NCI-H2196 (cell line): ENCODE measurements around the gene MGRN1.

Experiments used
- DNase-seq: peaks from one replicate; lab custom pipeline; 2025; ENCODE audit not compliant: unreplicated experiment; lab: John Stamatoyannopoulos, UW

Gene MGRN1

GRCh38 chr16:4624015-4624826 is at the start of gene MGRN1:
Gene MGRN1, plus strand, starts transcription at chr16:4624826. Its CDS starts 135 bp downstream, at chr16:4624961.
- DNase-seq: peak; percentile 97

GRCh38 chr16:4574919-4575705 is 49.5 kb upstream of the MGRN1 start:
- DNase-seq: peak; percentile 73

GRCh38 chr16:4576008-4576407 is 48.6 kb upstream of the MGRN1 start:
- DNase-seq: no peak

GRCh38 chr16:4578961-4579530 is 45.6 kb upstream of the MGRN1 start:
- DNase-seq: peak; percentile 80

GRCh38 chr16:4580250-4580649 is 44.4 kb upstream of the MGRN1 start:
- DNase-seq: no peak

GRCh38 chr16:4583906-4584305 is 40.7 kb upstream of the MGRN1 start:
- DNase-seq: no peak

GRCh38 chr16:4586291-4586690 is 38.3 kb upstream of the MGRN1 start:
- no peak for DNase-seq

GRCh38 chr16:4588386-4588785 is 36.2 kb upstream of the MGRN1 start:
- no peak for DNase-seq

- DNase-seq: no peak
Measured at GRCh38 chr16:4588961-4589360, 35.7 kb upstream of the MGRN1 start.

- no peak for DNase-seq
Measured at GRCh38 chr16:4591191-4591590, 33.4 kb upstream of the MGRN1 start.

GRCh38 chr16:4591706-4592470 is 32.7 kb upstream of the MGRN1 start:
- no peak for DNase-seq

- no peak for DNase-seq
Measured at GRCh38 chr16:4593086-4593485, 31.5 kb upstream of the MGRN1 start.

- no peak for DNase-seq
Measured at GRCh38 chr16:4594433-4595410, 29.9 kb upstream of the MGRN1 start.

- DNase-seq: no peak
Measured at GRCh38 chr16:4597174-4597573, 27.5 kb upstream of the MGRN1 start.

- DNase-seq: no peak
Measured at GRCh38 chr16:4599037-4599436, 25.6 kb upstream of the MGRN1 start.

- DNase-seq: no peak
Measured at GRCh38 chr16:4599545-4599944, 25.1 kb upstream of the MGRN1 start.

GRCh38 chr16:4601036-4601863 is 23.4 kb upstream of the MGRN1 start:
- peak; percentile 71 for DNase-seq

- no peak for DNase-seq
Measured at GRCh38 chr16:4601864-4602186, 22.8 kb upstream of the MGRN1 start.

- DNase-seq: no peak
Measured at GRCh38 chr16:4602331-4602730, 22.3 kb upstream of the MGRN1 start.
